ENCODE data around the gene SCGN.
"Not testable (repeated sequence)": the region's sequence is repeated elsewhere in the genome, so short reads cannot be mapped to it uniquely, and the experiment has no call there.

Gene SCGN

GRCh38 chr6:25732468-25733198, 80.6 kb downstream of the SCGN start:
- no peak for DNase-seq

GRCh38 chr6:25735261-25735660, 83.2 kb downstream of the SCGN start:
- DNase-seq = no peak

- no peak for DNase-seq
Measured at GRCh38 chr6:25743868-25744267, 91.9 kb downstream of the SCGN start.

GRCh38 chr6:25745836-25746235, 93.8 kb downstream of the SCGN start:
- DNase-seq = no peak

GRCh38 chr6:25746968-25747367, 95.0 kb downstream of the SCGN start:
- DNase-seq = no peak

- DNase-seq = no peak
Measured at GRCh38 chr6:25747477-25747876, 95.5 kb downstream of the SCGN start.

GRCh38 chr6:25748049-25748448, 96.0 kb downstream of the SCGN start:
- DNase-seq = no peak

- not testable (repeated sequence) for DNase-seq
Measured at GRCh38 chr6:25748601-25749517, 96.8 kb downstream of the SCGN start.

GRCh38 chr6:25749837-25750236, 97.8 kb downstream of the SCGN start:
- no peak for DNase-seq

- DNase-seq = no peak
Measured at GRCh38 chr6:25750906-25751305, 98.9 kb downstream of the SCGN start.

Data from CD4-positive, alpha-beta T cell treated with Interleukin-1 beta for 1 hour (primary cell).